MM.1S (cell line): ENCODE data around the gene MYBPC1.

Source experiments
- DNase-seq: peaks from one replicate; pipeline ENCODE4 v3.0.0-alpha.2; 2015
- H2AFZ ChIP-seq: fragments of 300-600 bp; sonication (generic); 2 replicates; pipeline ENCODE4 v1.6.0; 2016; ENCODE audit warnings: antibody characterized with exemption, low read length
- H3F3A ChIP-seq: fragments of 300-600 bp; sonication (generic); 2 replicates; pipeline ENCODE4 v1.6.1; 2016; ENCODE audit warnings: mild to moderate bottlenecking, antibody characterized with exemption, low read length, moderate library complexity, mixed read lengths; ENCODE audit not compliant: insufficient read depth
- H3K27ac ChIP-seq: fragments of 300-600 bp; sonication (generic); 2 replicates; pipeline ENCODE4 v1.5.1; 2016; ENCODE audit warnings: mild to moderate bottlenecking, low read length
- H3K27me3 ChIP-seq: fragments of 300-600 bp; sonication (generic); replicated peaks from 2 replicates; pipeline ENCODE4 v1.6.0; 2016; ENCODE audit warnings: low read length; ENCODE audit not compliant: insufficient read depth
- H3K36me3 ChIP-seq: fragments of 300-600 bp; sonication (generic); replicated peaks from 2 replicates; pipeline ENCODE4 v1.6.1; 2016; ENCODE audit warnings: mild to moderate bottlenecking, low read length, mixed read lengths; ENCODE audit not compliant: insufficient read depth
- H3K4me1 ChIP-seq: fragments of 300-600 bp; sonication (generic); 2 replicates; pipeline ENCODE4 v1.6.1; 2016; ENCODE audit warnings: low read length, mixed read lengths
- H3K4me2 ChIP-seq: fragments of 300-600 bp; sonication (generic); 2 replicates; pipeline ENCODE4 v1.6.0; 2016; ENCODE audit warnings: low read depth, low read length
- H3K4me3 ChIP-seq: fragments of 300-600 bp; sonication (generic); 2 replicates; pipeline ENCODE4 v1.5.1; 2016; ENCODE audit warnings: low read length, mixed read lengths
- H3K79me2 ChIP-seq: fragments of 300-600 bp; sonication (generic); 2 replicates; pipeline ENCODE4 v1.6.1; 2016; ENCODE audit warnings: mixed run types, low read length, mixed read lengths
- H3K9ac ChIP-seq: fragments of 300-600 bp; sonication (generic); 2 replicates; pipeline ENCODE4 v1.6.1; 2016; ENCODE audit warnings: low read length, mixed read lengths
- H3K9me2 ChIP-seq: fragments of 300-600 bp; sonication (generic); replicated peaks from 2 replicates; pipeline ENCODE4 v1.6.1; 2016; ENCODE audit warnings: mild to moderate bottlenecking, low read length, mixed read lengths; ENCODE audit not compliant: insufficient read depth
- H3K9me3 ChIP-seq: fragments of 300-600 bp; sonication (generic); replicated peaks from 2 replicates; pipeline ENCODE4 v1.6.1; 2016; ENCODE audit warnings: mild to moderate bottlenecking, low read length, mixed read lengths; ENCODE audit not compliant: insufficient read depth
- H4K20me1 ChIP-seq: fragments of 300-600 bp; sonication (generic); 2 replicates; pipeline ENCODE4 v1.6.1; 2016; ENCODE audit warnings: mild to moderate bottlenecking, low read length, moderate library complexity, mixed read lengths; ENCODE audit not compliant: insufficient read depth
- CTCF ChIP-seq: fragments of 300-600 bp; sonication (generic); IDR thresholded peaks from 2 replicates; pipeline ENCODE4 v1.5.1; 2016; ENCODE audit warnings: antibody characterized with exemption, low read length, mixed read lengths
- EZH2 ChIP-seq: fragments of 300-600 bp; sonication (generic); optimal IDR thresholded peaks from 2 replicates; pipeline ENCODE3; 2017; ENCODE audit warnings: low read depth, mild to moderate bottlenecking, antibody characterized with exemption, low read length, mixed read lengths
- EZH2phosphoT487 ChIP-seq: fragments of 300-600 bp; sonication (generic); IDR thresholded peaks from 2 replicates; pipeline ENCODE4 v1.6.1; 2018; ENCODE audit warnings: antibody characterized with exemption, low read length

The MYBPC1 gene

GRCh38 chr12:101581190-101581589 is 13.6 kb upstream of the MYBPC1 start:
- Histone ChIP-seq H3K4me2 (no peak overlapping the region), H3F3A (no peaks in the 10 kb centered on the region)

DNA sequence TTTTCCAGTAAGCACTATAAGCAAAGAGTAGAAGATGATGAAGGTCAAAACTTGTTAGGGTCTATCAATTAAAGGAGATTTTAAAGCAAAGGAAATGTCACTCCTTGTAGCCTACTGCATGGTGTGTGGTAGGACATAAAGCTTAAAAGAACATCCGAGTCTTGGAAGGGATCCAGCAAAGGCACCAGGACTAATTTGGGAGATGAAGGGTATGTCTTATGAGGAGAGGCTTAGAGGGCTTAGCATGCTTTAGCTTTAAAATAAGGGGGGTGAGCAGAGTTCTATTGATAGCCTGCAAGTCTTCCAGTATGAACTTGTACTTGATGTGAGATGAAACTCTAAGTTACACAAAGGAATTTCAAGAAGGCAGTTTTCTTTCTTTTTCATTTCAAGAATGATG is 11.8 kb upstream of the MYBPC1 start:
- Histone ChIP-seq H3K27ac (no peak overlapping the region), H3K27me3 (no peaks in the 10 kb centered on the region), H3K36me3 (no peaks in the 10 kb centered on the region), H3K9me3 (no peaks in the 10 kb centered on the region), H3K4me2 (no peak overlapping the region), H2AFZ (no peak overlapping the region), H3K4me1 (no peaks in the 10 kb centered on the region), H3K9me2 (no peaks in the 10 kb centered on the region), H3K9ac (no peak overlapping the region), H3F3A (no peaks in the 10 kb centered on the region), H3K79me2 (no peaks in the 10 kb centered on the region), H4K20me1 (no peaks in the 10 kb centered on the region), H3K4me3 (no peak overlapping the region)
- TF ChIP-seq EZH2phosphoT487 = no peak
- DNase-seq = no peak

More at GRCh38 chr12:101581190-101581589, 13.6 kb upstream of the MYBPC1 start:
- Histone ChIP-seq H4K20me1 (no peaks in the 10 kb centered on the region), H3K27me3 (no peaks in the 10 kb centered on the region), H3K4me3 (no peak overlapping the region), H3K9me3 (no peaks in the 10 kb centered on the region), H3K36me3 (no peaks in the 10 kb centered on the region), H3K79me2 (no peaks in the 10 kb centered on the region), H3K9ac (no peak overlapping the region), H2AFZ (no peak overlapping the region), H3K4me1 (no peaks in the 10 kb centered on the region), H3K9me2 (no peaks in the 10 kb centered on the region), H3K27ac (no peak overlapping the region)
- DNase-seq = no peak
- TF ChIP-seq EZH2phosphoT487 (no peak), EZH2 (no peak), CTCF (no peak)

DNA sequence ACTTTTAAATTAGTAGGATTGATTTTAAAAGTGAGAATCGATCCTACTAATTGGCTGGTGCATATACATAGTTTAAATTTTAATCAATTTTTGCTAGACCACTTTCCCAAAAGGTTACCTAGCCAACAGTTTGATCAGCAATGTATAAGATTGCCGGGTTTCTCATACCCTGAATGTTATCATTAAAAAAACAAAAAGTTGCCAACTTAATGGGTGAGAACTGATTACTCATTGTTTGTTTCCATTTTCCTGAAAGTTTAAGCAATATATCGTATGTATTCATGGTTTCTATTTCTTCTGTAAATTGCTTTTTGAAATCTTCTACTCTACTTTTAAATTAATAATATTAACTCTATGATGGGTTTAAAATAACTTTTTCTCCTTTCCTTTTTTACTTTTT is 4.4 kb upstream of the MYBPC1 start:
- TF ChIP-seq EZH2 = no peak
- TF ChIP-seq EZH2phosphoT487 = no peak
- no peak for TF ChIP-seq CTCF
- no peak overlapping the region for H2AFZ ChIP-seq
- H3K4me3 ChIP-seq = no peak overlapping the region
- H3F3A ChIP-seq = no peaks in the 10 kb centered on the region
- H3K4me1 ChIP-seq = no peaks in the 10 kb centered on the region
- H3K79me2 ChIP-seq = no peaks in the 10 kb centered on the region
- no peak overlapping the region for H3K4me2 ChIP-seq
- no peak overlapping the region for H3K9ac ChIP-seq
- no peaks in the 10 kb centered on the region for H3K9me3 ChIP-seq
- H3K36me3 ChIP-seq = no peaks in the 10 kb centered on the region
- H3K9me2 ChIP-seq = no peaks in the 10 kb centered on the region
- H3K27me3 ChIP-seq = no peaks in the 10 kb centered on the region
- no peaks in the 10 kb centered on the region for H4K20me1 ChIP-seq
- DNase-seq = no peak
- no peak overlapping the region for H3K27ac ChIP-seq

DNA sequence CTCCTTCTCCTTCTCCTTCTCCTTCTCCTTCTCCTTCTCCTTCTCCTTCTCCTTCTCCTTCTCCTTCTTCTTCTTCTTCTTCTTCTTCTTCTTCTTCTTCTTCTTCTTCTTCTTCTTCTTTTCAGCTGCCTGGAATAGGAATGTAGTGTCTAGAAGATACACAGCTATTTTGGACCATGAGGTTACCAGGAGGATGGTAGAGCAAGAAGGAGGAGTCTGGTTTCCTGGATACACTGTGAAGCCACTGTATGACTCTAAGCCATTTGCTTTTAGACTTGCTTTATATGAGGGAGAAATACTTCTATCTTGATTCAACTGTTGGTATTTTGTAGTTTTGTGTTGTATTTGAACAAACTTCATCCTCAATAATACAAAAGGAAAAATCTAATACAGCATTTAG is 3.0 kb upstream of the MYBPC1 start:
- Histone ChIP-seq H3K4me3 (no peak overlapping the region), H3K4me2 (no peak overlapping the region), H3K27me3 (no peaks in the 10 kb centered on the region), H3K79me2 (no peaks in the 10 kb centered on the region), H3K9me2 (no peaks in the 10 kb centered on the region), H3K9me3 (no peaks in the 10 kb centered on the region), H4K20me1 (no peaks in the 10 kb centered on the region), H2AFZ (no peak overlapping the region), H3K36me3 (no peaks in the 10 kb centered on the region), H3F3A (no peaks in the 10 kb centered on the region), H3K9ac (no peak overlapping the region), H3K4me1 (no peaks in the 10 kb centered on the region), H3K27ac (no peak overlapping the region)
- no peak for TF ChIP-seq EZH2
- no peak for TF ChIP-seq CTCF
- no peak for TF ChIP-seq EZH2phosphoT487
- no peak for DNase-seq
